HG03342 (cell line): ENCODE measurements around the gene PLXDC2.
"Not testable (repeated sequence)": the region's sequence is repeated elsewhere in the genome, so short reads cannot be mapped to it uniquely, and the experiment has no call there.

ENCODE experiments used
- ATAC-seq: cut with Tn5 transposase; IDR thresholded peaks from one replicate; pipeline ENCODE4 v1.9.1; 2021; ENCODE audit warnings: mild to moderate bottlenecking, moderate library complexity; ENCODE audit not compliant: unreplicated experiment

Gene PLXDC2

DNA sequence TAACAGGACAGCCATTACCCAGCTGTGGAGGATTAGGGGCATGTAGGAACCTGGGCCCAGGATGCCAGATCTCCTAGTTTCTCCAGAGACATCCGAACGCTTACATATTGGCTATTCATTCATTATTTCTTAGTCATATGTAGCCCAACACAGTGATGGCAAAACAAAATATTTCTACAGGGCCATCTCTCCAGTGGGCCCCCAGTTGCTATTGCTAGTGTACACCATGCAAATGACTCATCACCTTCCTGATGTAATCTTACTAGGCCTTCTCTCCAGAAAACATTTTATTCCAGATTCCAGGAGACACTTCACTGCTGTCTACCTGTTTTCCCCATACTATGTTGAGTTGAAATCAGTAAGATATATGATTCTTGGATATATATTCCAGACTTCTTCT lies 201.7 kb downstream of the PLXDC2 start:
- ATAC-seq = no peak

DNA sequence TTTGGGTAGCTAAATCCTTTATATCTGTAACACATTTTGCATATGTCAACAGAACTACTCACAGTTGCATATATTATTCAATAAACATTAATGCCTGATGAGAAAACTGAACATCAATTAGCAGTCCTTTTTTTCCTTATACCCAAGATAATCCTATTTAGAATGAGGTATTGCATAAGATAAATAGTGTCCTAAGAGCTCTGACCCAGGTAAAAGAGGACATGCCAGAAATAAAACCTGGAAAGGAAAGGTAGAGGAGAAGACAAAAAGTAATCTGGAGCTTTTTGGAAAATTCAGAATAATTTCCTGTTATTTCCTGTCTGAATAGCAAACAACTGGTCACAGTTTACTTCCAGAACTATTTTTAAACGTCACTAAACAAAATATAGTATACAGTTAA lies 204.4 kb downstream of the PLXDC2 start:
- no peak for ATAC-seq

DNA sequence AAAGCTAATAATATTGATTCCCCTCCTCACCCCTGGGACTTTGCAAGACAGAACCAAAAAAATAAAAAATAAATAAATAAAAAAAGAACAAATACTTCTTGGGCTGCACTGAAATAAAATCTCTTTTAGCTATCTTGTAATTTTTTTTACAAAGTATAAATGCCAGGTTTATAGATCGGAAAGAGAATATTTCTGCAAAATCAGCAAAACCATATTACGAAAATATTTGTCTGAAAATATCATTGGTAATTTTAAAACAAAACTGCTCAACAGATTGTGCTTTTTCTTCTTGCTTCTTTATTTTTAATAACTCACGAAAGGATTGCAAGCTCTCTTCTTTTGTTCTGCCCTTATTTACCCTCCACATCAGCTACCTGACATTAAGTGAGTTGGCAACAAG lies 213.3 kb downstream of the PLXDC2 start:
- no peak for ATAC-seq

DNA sequence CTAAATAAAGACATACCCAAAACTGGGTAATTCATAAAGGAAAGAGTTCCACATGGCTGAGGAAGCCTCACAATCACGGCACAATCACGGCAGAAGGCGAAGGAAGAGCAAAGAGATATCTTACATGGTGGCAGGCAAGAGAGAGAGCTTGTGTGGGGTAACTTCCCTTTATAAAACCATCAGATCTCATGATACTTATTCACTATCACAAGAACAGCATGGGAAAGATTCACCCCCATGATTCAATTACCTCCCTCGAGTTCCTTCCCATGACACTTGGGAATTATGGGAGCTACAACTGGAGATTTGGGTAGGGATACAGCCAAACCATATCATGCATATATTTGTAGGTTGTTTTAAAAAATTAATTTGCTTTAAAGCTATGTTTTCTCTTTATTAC lies 217.2 kb downstream of the PLXDC2 start:
- no peak for ATAC-seq

DNA sequence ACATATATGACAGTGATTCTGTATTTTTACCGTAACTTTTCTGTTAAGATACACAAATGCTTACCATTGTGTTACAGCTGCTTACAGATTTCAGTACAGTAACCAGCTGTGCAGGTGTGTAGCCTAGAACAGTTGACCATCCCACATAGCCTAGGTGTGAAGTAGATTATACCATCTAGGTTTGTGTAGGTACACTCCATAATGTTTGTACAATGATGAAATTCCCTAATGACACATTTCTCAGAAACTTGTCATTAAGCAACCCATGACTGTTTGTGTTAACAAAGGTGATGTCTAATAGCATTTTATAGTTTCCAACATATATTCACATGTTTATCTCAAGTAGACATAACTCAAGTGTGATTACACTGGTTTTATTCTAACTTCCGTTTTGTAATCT lies 218.5 kb downstream of the PLXDC2 start:
- no peak for ATAC-seq

DNA sequence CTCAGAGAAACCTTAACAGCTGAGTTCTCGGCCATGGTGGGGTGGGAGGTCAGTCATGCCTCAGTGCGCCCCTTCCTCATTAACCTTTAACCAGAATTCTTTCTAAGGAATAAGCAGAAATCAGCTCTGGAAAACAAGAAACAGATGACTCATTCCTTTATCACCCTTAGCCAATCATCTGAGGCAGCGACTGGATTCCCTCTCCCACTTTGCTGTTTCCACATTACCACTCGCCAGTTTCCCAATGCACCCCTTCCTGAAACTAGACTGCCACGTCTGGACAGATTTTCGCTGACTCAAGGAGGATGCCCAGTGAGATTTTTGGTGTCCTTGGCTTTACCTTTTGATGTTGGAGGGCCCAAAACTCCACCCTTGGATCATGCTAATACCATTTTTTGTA lies 223.8 kb downstream of the PLXDC2 start:
- no peak for ATAC-seq

DNA sequence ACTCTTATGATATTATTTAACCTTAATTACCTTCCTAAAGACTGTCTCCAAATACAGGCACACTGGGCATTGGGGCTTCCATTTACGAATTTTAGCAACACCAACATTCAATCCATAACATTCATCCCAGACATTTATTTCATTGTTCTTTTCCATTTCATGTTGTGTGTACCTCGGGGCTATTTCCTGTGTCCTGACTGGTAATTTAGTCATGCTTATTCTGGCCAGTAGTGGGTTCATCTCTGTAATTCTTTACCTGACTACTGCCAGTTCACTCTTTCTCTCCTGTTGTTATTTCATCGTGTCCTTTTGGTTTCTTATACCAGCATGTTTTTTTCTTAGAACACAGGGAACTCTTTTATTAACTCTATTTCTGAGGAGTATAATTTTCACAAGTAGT lies 225.7 kb downstream of the PLXDC2 start:
- ATAC-seq = no peak

DNA sequence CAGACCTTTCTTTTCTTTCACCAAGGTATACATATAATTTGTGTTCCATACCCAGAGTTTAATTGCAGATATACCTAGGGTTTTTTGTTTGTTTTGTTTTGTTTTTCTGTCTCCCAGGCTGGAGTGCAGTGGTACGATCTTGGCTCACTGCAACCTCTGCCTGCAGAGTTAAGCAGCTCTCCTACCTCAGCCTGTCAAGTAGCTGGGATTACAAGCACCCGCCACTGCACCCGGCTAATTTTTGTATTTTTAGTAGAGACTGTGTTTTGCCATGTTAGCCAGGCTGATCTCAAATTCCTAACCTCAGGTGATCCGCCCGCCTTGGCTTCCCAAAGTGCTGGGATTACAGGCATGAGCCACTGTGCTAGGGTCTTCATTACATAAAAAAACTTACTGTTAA lies 228.9 kb downstream of the PLXDC2 start:
- ATAC-seq = not testable (repeated sequence)

DNA sequence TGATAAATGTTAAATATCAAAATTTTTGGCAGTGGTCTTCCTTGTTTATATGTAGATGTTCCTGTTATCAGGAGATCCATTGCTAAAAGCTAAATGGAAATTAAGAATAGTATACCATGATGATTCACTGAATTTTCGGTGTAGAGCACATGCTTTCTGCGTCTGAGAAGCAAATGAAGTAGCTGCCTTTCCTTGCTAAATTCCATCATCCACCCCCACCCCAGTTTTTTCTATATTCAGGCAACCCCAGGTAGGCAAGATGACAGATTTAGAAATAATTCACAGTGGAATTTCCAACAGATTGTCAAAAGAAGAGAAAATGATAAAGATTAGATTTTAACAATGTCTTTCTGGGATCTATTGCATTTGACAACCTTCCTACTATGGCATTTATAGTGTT lies 231.9 kb downstream of the PLXDC2 start:
- ATAC-seq = no peak

DNA sequence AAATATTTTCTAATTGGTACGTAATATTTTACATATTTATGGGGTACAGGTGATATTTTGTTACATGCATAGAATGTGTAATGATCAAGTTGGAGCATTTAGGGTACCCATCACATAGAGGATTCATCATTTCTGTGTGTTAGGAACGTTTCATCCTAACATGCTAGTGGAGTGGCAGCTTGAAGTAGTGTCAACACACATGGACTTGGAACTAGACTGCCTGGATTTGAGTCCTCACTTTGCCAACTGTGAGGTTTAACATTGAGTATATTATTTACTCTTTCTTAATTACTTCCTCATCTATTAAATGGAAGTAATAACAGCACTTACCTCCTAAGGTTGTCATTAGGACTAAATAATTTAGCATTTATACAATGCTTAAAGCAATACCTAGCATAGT lies 241.9 kb downstream of the PLXDC2 start:
- no peak for ATAC-seq

DNA sequence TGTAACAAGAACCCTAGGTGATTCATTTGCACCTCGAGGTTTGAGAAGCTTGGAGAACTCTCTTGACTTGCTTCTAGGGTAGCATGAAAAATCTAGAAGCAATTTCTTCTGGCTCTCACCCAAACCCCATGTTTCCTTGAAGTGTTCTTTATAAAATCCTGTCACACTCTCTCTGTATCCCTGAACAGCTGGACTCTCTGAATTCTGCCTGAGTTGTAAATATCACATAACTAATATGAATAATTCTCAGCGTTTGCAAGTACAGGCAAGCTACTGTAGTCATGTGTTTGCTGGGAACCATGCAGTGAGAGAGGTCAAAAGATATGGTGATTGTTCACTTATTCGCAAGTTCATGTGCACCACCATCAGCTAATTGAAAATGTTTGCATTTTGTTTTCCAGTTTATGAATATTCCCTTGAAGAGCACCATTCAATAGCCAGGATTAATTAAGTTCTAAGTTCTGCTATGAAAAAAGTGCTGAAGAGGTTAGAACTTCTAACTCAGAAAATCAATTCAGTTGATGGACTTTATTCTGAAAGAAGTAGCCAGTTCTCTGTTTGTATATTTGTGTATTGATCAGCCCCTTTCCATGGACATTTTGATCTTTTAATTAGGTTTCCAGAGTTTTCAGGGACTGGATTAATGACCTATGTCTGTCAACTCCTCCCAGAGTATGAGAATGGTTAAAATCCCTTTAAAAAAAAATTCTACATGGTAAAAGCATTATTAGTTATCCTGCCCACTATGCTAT lies 243.0 kb downstream of the PLXDC2 start:
- no peak for ATAC-seq

DNA sequence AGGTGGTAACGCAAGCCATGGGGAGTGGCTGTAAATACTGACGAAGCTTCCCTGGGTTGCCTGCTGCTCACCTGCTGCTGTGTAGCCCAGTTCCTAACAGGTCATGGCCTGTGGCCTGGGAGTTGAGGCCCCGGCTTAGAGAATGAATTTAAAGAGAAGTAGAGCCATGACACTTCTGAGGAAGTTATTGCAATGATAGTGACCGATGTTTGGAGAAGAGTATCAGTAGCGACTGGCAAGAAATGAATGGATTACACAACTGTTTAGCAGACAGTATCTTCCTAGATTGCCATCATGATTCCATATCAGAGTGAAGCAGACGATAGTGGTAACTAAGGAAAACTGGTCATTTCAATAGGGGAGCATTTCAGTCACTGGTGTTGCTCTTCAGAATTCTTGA lies 249.6 kb downstream of the PLXDC2 start:
- ATAC-seq = no peak

DNA sequence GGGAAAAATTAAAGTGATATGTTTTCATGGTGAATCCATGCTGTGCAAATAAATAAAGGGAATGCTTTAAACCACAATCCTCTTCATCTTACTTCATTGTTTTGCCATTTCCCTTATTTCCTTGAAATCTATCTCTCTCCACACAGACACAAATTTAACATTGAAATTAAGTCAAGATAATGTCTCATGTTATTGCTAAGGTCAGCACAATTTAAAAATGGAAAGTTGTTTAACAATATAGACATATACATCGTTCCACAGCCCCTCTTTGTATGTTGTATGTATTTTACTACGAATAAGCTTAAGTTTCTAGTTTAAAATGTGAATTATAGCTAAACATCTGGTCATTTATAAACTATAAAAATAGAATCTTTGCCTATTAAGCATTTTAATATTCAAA lies 256.9 kb downstream of the PLXDC2 start:
- ATAC-seq = no peak

DNA sequence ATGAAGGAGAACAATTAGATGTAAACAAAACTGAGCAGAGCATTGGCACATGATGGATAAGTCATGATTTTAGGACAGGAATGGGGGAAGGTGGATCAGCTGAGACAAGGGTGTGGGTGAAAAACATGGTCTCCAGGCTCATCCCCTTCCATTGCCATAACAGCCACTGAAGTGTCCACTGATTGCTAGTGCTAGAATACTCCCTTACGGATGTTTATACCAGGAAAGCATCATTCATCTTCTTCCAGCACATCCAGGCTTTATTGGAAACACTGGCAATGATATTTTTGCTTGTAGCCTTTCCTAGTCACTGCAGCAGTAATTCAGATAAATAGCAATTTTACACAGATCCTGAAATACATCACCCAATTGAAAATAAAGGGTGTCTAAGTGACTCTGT lies 259.5 kb downstream of the PLXDC2 start:
- no peak for ATAC-seq

DNA sequence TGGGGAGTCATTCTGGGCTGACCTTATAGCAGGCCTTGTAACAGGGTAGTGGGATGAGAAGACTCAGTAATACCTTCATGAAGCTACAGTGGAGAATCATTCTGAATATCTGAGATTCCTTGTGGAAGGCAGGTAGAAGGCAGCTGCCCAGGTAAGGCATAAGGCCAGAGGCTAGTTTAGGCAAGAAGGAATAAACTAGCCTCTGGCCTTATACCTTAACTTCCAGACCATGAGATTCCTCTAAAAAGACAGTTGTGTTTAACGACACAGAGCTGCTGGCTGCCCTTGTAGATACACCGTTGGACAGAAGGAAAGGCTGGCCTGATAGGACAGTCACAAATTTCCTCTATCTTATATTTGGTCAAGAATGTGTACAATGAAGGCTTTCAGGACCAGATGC lies 268.2 kb downstream of the PLXDC2 start:
- no peak for ATAC-seq

DNA sequence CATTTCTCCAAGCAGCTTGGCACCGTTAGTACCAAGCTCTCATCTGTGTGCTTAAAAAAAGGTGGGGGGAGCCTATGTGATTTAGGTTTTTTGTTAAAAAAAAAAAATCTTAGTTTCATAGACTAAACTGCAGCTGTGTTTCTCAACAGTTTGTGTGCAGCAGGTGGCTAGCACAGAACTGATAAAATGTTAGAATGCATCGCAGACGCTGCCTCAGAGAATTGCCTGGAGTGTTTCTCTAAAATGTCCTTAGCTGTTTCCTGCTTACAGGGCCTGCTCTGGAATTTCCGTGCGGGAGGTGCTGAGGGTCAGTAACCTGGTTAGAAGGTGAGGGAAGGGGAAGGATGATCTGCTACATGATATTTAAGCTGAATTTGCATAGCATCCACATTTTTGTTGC lies 268.9 kb downstream of the PLXDC2 start:
- no peak for ATAC-seq

DNA sequence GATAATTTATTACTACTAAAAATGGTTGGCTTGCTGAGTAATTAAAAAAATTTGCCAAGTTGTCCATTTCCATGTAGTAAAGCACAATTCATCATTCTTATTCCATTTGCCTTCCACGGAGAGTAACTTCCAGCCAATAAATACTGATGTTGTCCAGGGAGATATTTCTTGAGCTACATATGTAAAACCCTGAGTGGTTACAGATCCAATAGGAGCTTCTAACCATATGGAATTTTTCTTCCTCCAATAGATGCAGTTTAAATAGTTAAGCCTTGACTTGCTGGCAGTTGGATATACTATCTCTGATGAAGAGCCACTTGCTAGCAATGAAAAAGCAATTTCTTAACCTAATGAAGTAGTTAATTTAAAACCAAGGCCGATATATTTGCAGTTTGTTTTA lies 271.1 kb downstream of the PLXDC2 start:
- no peak for ATAC-seq

DNA sequence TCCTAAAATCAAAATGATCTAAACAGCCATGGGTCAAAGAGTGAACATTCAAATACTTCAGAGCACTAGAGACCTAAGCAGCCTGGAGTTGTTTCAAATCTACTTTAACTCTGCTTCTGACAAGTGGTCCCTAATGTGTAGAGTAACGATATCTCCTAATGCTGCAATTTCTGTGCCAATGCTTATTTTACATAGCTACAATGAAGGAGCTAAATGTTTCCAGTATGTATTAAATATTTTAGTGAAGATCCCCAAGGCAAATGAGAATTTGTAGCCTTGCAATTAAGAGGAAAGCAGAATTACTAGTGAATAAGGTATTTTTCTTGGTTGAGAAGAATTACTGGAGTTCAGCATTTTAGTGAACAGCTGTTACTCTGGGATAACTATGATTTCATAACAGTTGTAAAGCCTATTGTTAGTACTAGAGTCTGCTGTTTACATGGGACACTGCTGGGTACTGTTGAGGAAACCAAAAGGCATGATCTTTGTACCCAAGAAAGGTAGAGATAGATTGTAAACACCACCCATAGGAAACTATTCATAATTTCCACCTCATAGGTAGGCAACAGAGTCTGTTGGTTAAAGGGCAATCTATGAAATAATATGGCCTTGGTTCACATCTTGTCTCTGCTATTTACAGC lies 271.9 kb downstream of the PLXDC2 start:
- no peak for ATAC-seq

DNA sequence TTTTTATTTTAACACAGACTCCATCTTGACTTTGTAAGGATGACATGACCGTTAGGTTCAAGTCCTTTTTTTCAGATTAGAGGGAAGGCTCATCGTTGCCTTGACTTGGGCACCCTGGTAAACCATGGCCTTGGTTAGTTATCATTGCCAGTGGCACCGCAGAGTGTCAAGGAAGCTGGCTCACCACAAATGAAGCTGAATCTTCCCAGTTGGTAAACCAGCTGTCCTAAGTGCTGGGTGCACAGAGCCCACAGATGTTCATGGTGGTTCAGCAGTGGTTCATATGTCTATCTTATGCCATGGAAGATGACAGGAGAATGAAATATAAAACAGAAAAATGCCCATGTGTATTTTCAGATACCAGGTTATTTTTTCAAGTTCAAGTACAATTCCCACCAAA lies 273.6 kb downstream of the PLXDC2 start:
- ATAC-seq = no peak

DNA sequence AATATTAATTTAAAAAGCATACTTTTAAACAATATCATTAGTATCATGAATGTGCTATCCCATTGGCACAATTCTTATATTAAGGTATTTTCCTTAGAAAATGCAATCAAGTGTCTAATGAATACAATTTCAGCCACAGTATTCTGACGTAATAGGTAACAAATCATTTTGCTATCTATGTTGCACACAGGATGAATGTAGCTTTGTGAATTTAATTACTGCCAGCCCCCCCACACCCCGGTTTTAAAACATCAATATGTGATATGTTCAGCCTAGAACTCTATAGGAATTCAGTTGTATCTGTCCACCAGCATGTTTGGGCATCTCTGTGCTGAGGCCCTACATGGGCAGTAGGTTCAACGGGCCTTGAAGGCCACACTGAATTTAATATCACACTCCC lies 274.6 kb downstream of the PLXDC2 start:
- no peak for ATAC-seq

DNA sequence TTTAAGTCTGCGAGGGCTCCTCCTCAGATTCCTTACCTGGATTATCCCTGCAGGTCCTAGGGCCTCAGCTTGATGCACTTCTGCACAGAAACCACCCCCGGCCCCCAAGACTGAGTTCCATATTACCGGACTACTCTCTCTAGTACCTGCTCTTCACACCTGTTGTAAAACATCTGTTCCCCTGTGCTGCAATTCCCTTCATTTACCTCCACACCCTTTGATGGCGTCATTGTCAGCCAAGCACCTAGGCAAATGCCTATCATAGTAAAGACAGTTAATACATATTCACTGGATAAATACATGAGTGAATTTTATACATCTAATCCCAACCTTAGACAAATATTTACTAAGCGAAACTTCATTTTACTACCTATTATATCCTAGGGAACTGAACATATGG lies 275.5 kb downstream of the PLXDC2 start:
- ATAC-seq = no peak

DNA sequence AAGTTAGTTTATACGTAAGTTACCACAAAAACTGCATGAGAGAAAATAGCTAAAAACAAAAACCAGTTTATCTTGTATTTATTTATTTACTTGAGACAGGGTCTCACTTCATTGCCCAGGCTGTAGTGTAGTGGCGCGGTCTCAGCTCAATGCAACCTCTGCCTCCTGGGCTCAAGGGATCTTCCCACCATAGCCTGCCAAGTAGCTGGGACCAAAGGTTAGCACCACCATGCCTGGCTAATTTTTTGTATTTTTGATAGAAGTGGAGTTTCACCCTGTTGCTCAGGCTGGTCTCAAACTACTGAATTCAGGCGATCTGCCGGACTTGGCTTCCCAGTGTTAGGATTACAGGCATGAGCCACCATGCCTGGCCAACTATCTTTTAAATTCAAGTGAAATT lies 277.4 kb downstream of the PLXDC2 start:
- no peak for ATAC-seq
